Measurements from ENCODE around the gene GNPAT. TPM values are rescaled to one million over a fixed set of nuclear protein-coding genes. Genes with fewer than 3 reads are reported as not detected.

Gene GNPAT
- total RNA-seq, 1 donor from 2014 or later: 35.5 TPM

- no peak for TF ChIP-seq CTCF (conservative IDR thresholded peaks at IDR 0.05; ENCODE audit: low read depth, low read length)
- DNase-seq (ENCODE audit: low read depth): no peak
- H3K4me3 ChIP-seq (ENCODE audit: low read depth, low read length): no peak overlapping the region
Observed at GRCh38 chr1:231272173-231272572, 31.2 kb downstream of the GNPAT start.

GRCh38 chr1:231272880-231273279 is 31.9 kb downstream of the GNPAT start:
- TF ChIP-seq CTCF (conservative IDR thresholded peaks at IDR 0.05; ENCODE audit: low read depth, low read length): no peak
- DNase-seq (ENCODE audit: low read depth): no peak
- H3K4me3 ChIP-seq (ENCODE audit: low read depth, low read length): no peak overlapping the region

GRCh38 chr1:231274119-231274825 is 33.3 kb downstream of the GNPAT start:
- DNase-seq (ENCODE audit: low read depth): no peak
- TF ChIP-seq CTCF (conservative IDR thresholded peaks at IDR 0.05; ENCODE audit: low read depth, low read length): no peak
- H3K4me3 ChIP-seq (ENCODE audit: low read depth, low read length): no peak overlapping the region

- TF ChIP-seq CTCF (conservative IDR thresholded peaks at IDR 0.05; ENCODE audit: low read depth, low read length): no peak
- no peak overlapping the region for H3K4me3 ChIP-seq (ENCODE audit: low read depth, low read length)
- no peak for DNase-seq (ENCODE audit: low read depth)
Observed at GRCh38 chr1:231278100-231278790, 37.2 kb downstream of the GNPAT start.

GRCh38 chr1:231279081-231279480 is 38.1 kb downstream of the GNPAT start:
- DNase-seq (ENCODE audit: low read depth): no peak
- no peak for TF ChIP-seq CTCF (conservative IDR thresholded peaks at IDR 0.05; ENCODE audit: low read depth, low read length)
- no peak overlapping the region for H3K4me3 ChIP-seq (ENCODE audit: low read depth, low read length)

- DNase-seq (ENCODE audit: low read depth): no peak
- TF ChIP-seq CTCF (conservative IDR thresholded peaks at IDR 0.05; ENCODE audit: low read depth, low read length): no peak
- H3K4me3 ChIP-seq (ENCODE audit: low read depth, low read length): no peak overlapping the region
Observed at GRCh38 chr1:231279683-231280082, 38.7 kb downstream of the GNPAT start.

Measured in epithelial cell of proximal tubule (primary cell).